Activated CD4-positive, alpha-beta T cell treated with anti-CD3 and anti-CD28 coated beads for 1 hour (primary cell): ENCODE results near the gene PIGH.
"Not testable (repeated sequence)": the region's sequence is repeated elsewhere in the genome, so short reads cannot be mapped to it uniquely, and the experiment has no call there.

ENCODE experiments used
- DNase-seq: peaks from one replicate; pipeline ENCODE4 v3.0.0-alpha.2; 2020

PIGH gene, protein sequence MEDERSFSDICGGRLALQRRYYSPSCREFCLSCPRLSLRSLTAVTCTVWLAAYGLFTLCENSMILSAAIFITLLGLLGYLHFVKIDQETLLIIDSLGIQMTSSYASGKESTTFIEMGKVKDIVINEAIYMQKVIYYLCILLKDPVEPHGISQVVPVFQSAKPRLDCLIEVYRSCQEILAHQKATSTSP

DNA sequence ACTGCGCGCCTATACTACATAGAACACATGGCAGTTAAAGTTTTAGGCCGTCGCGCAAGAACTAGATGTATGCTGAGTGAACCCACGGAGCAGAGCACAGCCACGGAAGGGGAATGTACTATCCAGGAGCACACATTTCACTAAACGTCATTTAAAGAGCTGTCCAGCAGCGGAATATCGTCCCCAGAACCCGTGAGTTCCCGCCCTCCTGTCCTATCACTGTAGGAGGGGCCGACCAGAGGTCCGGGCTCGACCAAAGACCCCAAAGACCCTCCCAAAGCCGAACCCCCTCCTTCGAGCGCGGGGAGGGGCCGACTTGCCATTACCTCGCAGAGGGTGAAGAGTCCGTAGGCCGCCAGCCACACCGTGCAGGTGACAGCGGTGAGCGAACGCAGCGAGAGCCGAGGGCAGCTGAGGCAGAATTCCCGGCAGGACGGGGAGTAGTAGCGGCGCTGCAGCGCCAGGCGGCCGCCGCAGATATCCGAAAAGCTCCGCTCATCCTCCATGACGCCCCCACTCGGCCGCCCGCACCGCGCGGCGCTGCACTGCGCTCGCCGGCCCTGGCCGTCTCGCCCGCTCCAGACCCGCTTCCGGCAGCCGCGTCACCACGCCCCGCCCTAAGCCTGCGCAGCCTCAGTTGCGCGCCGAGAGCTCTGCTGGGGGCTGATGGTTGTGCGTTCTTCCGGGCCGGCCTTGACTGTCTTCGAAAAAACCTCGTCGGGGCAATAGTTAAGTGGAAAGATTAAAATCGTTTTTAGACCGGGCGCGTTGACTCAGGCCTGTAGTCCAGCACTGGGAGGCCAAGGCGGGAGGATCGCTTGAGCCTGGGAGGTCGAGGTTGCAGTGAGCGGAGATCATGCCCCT lies at the start of gene PIGH:
Gene PIGH, minus strand, starts transcription at position 571 of the 864 bp plus-strand sequence. Its CDS starts 65 bp downstream, at position 506.
- DNase-seq = peak; percentile 90

DNA sequence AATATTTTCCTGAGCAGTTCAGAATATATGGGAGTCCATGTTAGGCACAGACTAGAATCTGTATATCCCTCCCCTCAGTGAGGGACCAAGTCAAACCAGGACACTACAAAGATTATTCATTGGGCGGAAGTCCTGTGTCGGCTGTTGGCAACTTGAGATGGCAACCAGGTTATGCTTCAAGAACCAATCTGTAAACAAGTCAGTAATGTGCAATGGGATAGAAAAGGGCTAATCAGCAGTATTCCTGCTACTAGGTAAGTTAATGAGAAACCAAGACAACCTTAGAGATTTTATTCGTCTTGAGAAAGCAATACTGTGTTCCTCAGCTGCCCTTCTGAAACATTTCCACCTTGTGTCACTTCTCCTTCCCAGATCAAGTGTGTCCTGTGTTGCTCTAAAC lies 46.1 kb upstream of the PIGH start:
- no peak for DNase-seq

DNA sequence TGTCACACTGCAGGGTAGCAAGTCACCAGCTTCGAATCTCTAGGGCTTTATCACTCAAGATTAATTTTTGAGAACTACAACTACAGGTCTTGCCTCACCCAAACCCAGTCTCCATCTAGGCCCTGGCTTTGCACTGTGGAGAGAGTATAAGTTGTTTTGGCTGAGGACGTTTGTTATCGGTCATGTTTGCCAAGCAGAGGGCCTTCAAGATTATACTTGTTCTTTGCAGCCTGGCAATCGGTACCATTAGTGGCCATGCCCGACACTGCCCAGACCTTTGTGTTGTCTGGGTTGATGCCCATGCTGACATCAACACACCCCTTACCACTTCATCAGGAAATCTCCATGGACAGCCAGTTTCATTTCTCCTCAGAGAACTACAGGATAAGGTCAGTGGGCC lies 45.3 kb upstream of the PIGH start:
- DNase-seq = no peak

DNA sequence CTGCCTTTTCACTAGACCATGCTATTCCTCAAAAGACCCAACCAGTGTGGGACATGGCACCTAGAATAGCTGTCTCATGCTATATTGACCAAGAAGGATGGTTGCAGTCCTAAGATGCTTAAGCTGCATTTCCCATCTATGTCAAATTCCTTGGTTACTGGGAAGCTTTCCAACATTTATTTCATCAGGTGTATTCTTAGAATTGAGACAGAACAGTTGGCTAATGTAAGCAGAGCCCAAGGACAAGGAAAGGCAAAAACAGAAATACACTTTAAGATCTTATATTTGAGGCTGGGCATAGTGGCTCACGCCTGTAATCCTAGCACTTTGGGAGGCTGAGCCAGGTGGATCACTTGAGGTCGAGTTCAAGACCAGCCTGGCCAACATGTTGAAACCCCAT lies 44.4 kb upstream of the PIGH start:
- DNase-seq = no peak

DNA sequence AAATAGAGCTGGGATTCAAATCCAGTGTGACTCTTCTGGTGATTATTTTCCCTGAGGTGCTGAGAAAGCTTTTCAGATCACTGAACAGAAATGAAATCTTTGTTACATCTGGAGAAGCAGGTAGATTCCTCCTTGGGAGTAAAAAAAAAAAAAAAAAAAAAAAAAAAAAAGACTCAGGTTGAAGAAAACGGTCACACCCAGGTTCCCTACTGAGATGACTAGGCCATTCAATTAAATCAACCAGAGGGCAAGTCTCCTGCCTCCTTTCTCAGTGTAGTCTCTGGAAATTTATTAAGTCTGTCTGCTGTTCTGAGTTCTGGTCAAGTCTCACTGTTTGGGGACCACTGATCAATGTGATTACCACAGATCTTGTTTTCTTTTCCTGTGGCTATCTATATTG lies 43.6 kb upstream of the PIGH start:
- no peak for DNase-seq

DNA sequence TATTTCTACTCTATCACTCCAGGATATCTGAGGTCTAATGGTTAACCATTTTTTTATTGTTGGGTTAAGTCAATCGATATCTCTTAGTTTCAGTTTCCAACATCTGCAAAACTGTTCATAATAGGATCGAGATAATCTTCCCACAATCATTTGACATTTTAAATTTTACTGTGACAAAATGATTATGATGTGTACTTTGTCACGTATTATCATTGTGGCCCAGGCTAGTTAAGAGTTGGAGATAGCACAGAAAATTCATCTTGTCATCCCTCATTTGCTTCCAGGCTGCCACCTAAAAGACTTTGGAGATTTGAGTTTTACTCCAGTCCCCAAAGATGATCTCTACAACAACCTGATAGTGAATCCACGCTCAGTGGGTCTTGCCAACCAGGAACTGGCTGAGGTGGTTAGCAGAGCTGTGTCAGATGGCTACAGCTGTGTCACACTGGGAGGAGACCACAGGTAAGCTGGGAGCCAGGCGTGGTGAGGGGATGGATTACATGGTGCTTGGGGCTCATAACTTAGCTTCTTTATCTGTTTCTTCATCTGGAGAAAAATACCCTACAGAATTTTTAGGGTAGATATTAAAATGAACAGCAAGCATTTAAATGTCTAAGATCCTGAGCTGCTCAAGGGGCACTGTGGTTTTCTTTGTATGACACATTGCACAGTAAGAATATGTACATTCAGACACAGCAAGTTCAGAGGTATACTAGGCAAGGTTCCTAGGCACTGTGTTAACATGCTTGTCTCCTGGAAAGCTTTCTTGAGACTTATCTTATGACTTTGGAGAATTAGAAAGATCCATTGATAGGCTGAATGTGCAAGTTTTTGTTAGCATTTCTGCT lies 42.1 kb upstream of the PIGH start:
- DNase-seq = no peak

DNA sequence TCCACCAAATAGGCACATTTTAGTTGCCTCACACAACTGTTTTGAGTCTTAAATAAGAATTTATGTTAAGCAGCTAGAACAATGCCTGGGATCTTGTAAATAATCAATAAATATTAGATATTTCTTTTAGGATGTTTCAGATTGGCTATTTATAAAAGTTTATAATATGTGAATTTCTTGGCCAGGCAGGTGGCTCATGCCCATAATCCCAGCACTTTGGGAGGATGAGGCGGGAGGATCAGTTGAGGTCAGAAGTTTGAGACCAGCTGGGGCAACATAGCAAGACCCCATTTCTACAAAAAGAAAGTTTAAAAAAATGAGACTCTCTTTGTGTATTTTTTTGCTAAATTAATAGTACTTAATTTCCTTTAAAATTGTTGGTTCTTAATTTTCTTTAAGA lies 41.4 kb upstream of the PIGH start:
- no peak for DNase-seq

DNA sequence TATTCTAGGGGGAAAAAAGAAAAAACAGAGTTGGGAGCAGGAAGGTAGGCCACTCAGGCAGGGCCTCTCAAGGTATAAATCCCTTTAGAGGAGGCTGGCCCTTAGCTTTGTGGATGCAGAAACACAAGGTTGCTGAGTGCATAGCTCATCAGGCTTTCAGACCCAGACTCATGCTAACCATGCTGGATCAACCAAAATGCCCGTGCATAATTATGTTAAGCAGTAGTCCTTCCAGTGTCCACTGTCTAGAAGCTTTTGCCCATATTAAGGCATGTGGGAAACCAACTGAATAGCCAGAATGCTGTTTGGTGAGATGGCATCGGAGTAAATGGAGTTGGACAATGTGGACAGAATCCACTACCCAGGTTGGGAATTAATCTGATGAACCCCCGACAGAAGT lies 38.6 kb upstream of the PIGH start:
- DNase-seq = no peak

DNA sequence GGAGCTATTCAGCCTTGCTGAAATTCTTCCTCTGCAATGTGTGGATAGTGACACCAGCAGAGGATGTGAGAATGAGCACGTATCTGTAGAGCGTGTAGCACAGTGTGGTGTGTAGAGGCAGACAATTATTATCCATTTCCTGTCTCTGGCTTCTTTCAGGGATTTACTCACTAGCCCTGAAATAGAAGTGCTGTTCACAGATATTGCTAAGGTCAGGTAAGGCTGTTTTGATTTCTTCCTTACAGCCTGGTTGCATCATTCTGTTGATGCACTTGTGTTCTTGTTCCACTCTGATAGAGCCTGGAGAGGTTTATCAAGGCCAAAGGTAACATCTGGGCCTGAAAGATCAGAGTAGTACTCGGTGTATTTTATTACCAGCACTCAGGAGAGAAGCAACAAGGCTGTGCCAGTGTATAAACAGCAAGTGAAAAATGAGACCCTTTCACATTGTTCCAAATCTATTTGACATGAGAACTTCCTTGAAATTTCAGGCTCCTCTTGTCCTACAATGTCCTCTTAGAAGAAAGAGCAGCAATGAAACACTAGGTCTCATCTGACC lies 36.4 kb upstream of the PIGH start:
- no peak for DNase-seq

DNA sequence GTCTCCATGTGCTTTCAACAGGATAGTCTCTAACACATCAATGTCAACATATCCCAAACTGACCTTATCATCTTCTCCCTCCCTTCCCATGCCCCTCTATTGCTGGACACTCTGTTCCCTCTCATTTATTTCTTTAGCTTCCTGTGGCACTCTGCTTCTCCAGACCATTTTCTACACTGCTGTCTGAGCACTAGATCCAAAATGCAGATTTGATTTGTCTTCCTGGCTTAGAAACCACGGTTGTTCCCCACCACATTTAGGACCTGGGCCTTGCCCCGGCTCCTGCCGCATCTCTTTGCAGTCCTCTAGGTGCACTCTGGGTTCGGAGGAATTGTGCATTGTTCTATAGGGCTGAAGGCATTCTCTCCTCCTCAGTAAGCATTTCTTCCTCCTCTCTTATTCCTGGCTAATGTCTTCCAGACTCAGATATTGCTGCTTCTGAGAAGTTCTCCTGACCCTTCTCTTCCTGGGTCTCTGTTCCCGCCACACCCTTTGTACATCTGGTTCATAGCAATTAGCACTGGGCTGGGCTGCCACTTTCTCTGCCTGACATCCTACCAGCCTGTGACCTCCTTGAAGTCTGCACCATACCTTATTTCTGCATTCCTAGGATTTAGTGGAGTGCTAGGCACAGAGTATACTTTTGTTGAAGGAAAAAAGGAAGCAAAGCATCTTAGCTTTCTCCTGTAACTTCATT lies 33.5 kb upstream of the PIGH start:
- no peak for DNase-seq

DNA sequence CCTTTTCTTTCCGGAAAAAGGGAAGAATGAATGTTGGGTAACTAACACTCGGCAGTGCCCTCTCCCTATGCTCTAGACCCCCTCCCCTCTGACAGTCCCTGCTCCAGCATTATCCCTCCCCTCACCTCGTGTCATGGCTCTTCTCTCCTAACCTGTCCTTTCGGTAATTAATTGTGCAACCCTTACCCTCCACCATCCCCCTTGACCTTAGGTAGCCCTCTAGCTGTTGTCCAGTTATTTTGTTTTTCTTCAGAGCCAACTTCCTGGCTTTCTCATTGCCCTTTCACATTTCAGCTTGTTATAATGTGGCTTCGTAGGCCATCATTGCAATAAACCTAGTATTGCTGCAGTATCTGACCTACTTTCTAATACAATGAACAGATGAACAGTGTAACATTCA lies 30.9 kb upstream of the PIGH start:
- DNase-seq = no peak

DNA sequence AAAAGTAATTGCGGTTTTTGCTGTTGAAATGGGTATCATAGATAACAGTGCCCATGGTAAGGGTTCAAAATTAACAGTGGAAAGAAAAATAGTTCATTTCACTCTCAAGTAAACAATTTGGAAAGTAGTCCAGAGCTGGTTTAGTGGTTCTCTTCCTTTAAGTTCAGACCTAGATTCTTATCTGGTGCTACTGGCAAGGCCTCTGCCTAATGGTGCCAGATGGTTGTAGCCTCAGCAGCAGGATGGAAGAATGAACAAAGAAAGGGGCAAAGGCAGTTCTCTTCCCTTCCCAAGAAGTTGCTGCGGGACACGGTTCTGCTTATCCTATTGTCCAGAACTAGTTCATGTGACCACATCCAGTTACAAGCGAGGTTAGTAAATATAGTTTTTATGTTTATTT lies 30.1 kb upstream of the PIGH start:
- no peak for DNase-seq

DNA sequence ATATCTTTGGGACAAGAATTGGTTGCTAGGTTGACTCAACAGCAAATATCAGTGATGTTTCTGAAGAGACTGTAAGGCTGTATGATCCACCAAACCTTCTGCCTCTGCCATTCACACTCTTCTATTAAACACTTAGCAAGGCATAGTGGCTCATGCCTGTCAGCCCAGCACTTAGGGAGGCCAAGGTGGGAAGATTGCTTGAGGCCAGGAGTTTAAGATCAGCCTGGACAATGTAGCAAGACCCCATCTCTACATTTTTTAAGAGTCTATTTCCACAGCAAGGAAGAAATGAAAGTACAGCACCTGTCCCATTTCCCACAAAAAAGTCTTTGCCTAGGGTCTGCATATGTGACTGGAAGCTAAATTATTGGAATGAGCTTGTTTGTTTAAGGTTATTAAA lies 27.5 kb upstream of the PIGH start:
- no peak for DNase-seq

DNA sequence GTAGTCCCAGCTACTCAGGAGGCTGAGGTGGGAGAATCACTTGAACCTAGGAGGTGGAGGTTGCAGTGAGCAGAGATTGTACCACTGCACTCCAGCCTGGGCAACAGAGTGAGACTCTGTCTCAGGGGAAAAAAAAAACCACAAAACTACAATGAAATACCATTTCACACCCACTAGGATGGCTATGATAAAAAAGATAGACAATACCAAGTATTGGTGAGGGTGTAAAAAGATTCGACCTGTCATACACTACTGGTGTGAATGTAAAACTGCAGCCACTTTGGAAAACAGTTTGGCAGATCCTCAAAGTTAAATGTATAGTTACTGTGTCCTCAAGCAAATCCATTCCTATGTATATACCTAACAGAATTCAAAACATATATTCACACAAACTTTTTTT lies 26.1 kb upstream of the PIGH start:
- not testable (repeated sequence) for DNase-seq

DNA sequence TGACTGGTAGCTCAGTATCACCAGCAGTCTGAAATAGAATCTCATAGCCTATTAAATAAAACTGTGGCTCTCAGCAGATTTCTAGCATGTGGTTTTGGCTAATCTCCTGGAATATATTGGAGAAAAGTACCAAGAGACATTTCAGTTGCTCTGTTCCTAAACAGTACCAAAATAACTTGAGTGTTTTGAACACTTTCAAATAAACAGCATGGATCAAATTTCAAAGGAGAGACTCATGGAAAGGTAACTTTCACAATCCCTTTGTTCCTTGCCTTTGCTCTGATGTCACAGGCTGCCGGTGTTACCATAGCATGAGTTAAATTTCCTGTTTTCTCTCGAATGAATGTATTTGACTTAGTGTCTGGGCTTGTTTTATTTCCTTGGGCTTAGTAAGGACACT lies 23.0 kb upstream of the PIGH start:
- no peak for DNase-seq

DNA sequence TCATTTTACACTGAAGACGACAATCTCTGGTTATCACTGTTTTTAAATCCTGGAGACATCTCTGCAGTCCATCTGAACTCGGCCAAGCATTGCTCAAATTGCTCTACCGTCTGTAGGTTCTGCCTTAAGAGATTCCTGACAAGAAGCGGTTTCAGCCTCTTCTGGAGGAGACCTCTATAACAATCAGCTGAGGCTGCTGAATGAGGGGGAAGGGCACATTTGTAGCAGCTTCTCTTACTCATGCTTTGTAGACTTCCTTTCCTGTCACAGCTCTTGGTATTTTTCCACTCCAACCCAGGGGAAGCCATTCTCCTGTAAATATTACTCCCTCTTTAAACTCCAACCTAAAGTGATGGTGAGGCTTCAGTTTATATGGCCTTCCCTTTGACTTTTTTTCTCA lies 22.6 kb upstream of the PIGH start:
- DNase-seq = no peak

DNA sequence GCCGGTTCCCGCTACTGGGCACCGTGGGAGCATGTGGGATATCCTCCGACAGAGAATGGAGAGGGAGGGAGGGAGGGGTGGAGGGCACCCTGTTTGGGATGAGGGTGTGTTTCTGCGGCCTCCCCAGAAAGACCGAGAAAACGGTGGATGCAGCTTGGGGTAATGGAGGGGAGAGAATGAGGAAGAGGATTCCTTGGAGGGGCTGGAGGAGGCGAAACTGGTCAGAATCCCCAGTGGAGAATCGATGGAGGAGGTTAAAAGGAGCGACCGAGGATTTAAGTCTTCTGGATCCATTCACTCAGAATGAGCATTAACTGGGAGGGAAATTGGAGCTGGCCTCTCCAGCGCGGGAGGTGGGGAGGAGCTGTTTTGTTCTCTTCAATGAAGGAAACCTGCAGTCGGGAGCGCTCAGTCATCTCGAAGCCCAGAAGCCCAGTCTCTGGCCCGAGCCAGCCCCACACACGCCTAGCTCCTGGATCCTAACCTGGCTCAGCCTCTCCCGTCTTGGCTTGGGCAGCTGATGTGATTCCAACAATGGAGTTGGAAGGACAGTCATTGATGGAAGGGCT lies 20.2 kb upstream of the PIGH start:
- DNase-seq = no peak

DNA sequence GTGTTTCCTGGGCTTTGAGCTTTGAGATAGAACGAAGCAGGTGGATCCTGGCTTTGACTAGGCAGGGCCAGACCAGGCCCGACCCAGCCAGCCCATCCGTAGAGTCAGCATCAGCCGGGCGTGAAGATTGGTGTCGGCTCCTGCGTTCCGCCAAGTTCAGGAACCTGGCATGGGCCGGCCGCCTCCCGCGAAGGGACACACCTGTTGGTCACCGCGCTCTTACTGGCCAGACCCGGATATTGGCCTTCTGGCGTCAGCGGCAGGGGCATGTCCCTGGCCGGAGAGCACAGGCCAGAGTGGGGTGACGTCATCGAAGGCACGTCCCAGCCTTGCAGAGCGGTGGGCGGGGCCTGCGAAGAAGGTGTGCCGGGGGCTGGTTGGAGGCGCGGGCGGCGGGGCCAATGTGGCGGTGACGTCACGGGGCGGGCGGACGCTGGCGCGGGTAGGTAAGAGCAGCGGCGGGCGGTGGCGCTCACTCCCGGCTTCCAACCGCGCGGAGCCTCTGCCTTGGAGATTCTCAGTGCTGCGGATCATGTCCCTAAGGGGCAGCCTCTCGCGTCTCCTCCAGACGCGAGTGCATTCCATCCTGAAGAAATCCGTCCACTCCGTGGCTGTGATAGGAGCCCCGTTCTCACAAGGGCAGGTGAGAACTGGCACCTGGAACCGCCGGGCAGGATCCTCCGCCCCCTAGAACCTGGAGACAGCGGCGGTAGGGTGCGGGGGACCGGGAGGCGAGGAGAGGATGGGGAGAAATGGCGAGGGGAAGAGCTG lies 19.6 kb upstream of the PIGH start, which contains the start of gene ARG2:
Gene ARG2, plus strand, starts transcription at position 475 of the 771 bp plus-strand sequence. Its CDS starts 58 bp downstream, at position 533.
- peak; percentile 95 for DNase-seq

DNA sequence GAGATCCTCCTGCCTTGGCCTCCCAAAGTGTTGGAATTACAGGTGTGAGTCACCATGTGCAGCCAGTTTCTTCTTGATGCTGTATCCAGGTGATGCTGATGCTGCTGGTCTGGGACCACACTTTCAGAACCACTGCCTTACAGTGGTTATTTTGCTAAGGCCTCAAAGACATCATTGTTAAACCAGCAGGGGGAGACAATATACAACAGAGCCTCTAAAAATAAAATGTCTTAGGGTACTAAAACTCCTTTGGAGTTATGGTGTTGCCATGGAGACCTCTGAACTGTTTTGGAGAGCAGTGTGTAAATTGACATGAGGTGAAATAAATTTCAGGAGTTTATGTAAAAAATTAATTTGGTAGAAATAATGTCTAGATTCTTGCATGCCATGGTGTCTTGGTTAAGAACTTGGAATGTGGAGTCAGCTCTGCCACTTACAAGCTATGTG lies 18.6 kb upstream of the PIGH start:
- DNase-seq = no peak

DNA sequence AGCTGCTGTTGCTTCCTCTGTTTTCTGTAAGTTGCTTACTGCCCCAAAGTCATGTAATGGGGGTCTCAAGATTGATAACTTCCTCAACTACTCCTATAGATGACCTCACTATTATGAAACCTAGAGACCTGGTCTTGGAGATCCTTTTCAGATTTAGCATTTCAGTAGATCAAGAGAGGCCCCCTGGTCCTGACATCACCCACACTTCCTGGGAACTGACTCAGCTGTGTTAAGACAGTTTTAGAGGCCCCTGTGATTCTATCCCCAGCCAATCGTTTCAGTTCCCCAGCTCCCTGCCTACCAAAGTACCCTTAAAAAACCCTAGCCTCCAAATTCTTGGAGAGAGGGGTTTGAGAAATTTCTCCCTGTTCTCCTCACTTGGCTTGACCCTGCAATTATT lies 10.4 kb upstream of the PIGH start:
- no peak for DNase-seq

DNA sequence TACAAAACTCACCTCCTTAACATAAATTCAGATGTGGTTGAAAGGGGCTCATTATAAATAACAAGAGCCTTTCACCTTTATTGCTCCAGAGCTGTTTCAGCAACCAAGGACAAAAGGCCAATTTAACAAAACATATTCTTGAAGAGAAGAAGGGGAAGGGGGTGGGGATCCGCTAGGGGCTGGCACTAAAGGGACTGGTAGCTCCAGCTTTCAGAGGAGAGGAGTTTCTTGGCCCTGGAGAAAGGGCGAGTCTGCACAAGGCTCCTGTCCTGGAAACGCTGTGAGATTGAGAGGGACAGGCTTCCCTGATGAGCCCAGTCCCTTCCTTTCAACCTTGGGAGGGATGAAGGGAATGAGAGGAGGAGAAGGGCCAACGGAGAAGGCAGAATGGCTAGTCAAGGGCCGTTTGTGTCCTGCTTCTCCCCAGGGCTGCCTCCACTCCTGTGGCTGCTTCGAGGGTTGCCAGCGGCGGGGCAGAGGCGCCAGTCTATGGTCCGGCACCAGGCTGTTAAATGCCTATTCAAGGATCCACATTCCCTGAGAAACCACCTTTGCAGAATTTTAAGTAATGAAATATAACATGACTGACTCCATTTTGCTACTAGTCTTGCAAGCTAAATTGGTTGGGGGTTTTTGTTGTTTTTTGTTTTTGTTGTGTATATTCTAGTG lies 9.7 kb upstream of the PIGH start:
- no peak for DNase-seq
